GM12864 (cell line): ENCODE results near the gene GADD45G.

ENCODE experiments used
- DNase-seq: peaks from one replicate; pipeline ENCODE4 v3.0.0-alpha.2; 2011; ENCODE audit warnings: low read depth
- H3K4me3 ChIP-seq: 2 replicates; pipeline ENCODE4 v1.5.1; 2011; ENCODE audit warnings: mild to moderate bottlenecking, low read depth, low read length, control low read depth
- CTCF ChIP-seq: IDR thresholded peaks from 2 replicates; pipeline ENCODE4 v1.5.1; 2011; ENCODE audit warnings: low read depth, mild to moderate bottlenecking, moderate library complexity, low read length, control low read depth, inconsistent platforms; ENCODE audit errors: missing control alignments

Gene GADD45G

GRCh38 chr9:89654025-89654662 is 49.3 kb downstream of the GADD45G start:
- H3K4me3 ChIP-seq: no peak overlapping the region

GRCh38 chr9:89655056-89655989 is 50.5 kb downstream of the GADD45G start:
- H3K4me3 ChIP-seq: no peak overlapping the region
- no peak for DNase-seq
- TF ChIP-seq CTCF: no peak

More at GRCh38 chr9:89654025-89654662, 49.3 kb downstream of the GADD45G start:
- TF ChIP-seq CTCF: no peak
- no peak for DNase-seq
